Measurements from ENCODE around the gene CDH4.

Gene CDH4

DNA sequence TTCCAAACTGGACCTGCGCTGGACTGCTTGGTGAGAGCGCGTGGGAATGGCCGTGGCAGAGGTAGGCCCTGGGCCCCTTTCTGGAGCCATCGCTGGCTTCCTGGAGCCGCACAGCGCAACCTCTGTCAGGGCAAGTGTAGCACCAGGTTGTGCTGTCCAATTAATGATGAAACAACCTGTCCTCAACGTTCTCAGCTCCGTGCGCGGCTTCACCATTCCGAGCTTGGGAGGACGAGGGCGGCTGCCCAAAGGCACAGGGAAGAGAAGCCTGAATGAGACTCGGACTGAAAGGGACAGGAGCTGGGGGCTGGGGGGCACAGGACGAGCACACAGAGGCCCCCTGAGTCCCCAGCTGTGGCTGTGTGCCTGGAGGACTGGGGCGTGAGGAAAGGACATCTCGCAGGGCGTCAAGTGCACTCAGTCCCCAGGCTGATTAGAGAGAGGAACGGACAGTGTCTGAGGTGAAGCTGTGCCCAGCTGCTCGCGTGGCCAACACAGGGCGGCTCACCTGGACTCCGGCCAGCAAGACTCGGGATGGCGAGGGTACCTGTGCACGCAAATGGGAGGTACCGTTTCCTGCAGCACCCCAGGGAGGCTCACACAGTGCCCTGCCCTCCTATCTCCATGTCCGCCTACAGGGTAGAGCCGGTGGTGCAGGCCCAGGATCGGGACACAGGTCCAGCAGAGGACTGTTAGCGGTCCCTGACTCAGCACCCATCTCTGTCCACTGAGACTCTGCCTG, 410.3 kb downstream of the CDH4 start:
- Histone ChIP-seq H3K4me1 (ENCODE audit: control insufficient read depth in 5 of 5, insufficient read depth in 5 of 5, low read length in 5 of 5) (no peaks in the 10 kb centered on the region), H3K36me3 (ENCODE audit: control insufficient read depth in 5 of 5, insufficient read depth in 5 of 5, low read length in 5 of 5) (no peaks in the 10 kb centered on the region), H3K27ac (ENCODE audit: low read depth, low read length) (no peak overlapping the region), H3K9ac (ENCODE audit: low read length in 5 of 5) (no peak overlapping the region), H3K9me3 (ENCODE audit: control insufficient read depth in 5 of 5, low read length in 5 of 5) (no peaks in the 10 kb centered on the region), H3K27me3 (ENCODE audit: control insufficient read depth in 5 of 5, insufficient read depth in 4 of 5, low read length in 5 of 5) (peaks cover 0 to 35% (median 15%) of the 10 kb centered on the region in 5 donors), H3K4me3 (ENCODE audit: low read depth in 1 of 5, low read length in 5 of 5) (no peak overlapping the region)

- Histone ChIP-seq H3K9ac (ENCODE audit: low read length in 5 of 5) (no peak overlapping the region), H3K4me1 (ENCODE audit: control insufficient read depth in 5 of 5, insufficient read depth in 5 of 5, low read length in 5 of 5) (no peaks in the 10 kb centered on the region), H3K36me3 (ENCODE audit: control insufficient read depth in 5 of 5, insufficient read depth in 5 of 5, low read length in 5 of 5) (no peaks in the 10 kb centered on the region), H3K4me3 (ENCODE audit: low read depth in 1 of 5, low read length in 5 of 5) (no peak overlapping the region), H3K9me3 (ENCODE audit: control insufficient read depth in 5 of 5, low read length in 5 of 5) (no peaks in the 10 kb centered on the region), H3K27me3 (ENCODE audit: control insufficient read depth in 5 of 5, insufficient read depth in 4 of 5, low read length in 5 of 5) (peaks cover 0 to 37% (median 14%) of the 10 kb centered on the region in 5 donors), H3K27ac (ENCODE audit: low read depth, low read length) (no peak overlapping the region)
Observed at GRCh38 chr20:61662968-61663331, 410.9 kb downstream of the CDH4 start.

- peaks cover 0 to 37% (median 17%) of the 10 kb centered on the region in 5 donors for H3K27me3 ChIP-seq (ENCODE audit: control insufficient read depth in 5 of 5, insufficient read depth in 4 of 5, low read length in 5 of 5)
- no peak overlapping the region for H3K4me3 ChIP-seq (ENCODE audit: low read depth in 1 of 5, low read length in 5 of 5)
- no peak overlapping the region for H3K9ac ChIP-seq (ENCODE audit: low read length in 5 of 5)
- H3K4me1 ChIP-seq (ENCODE audit: control insufficient read depth in 5 of 5, insufficient read depth in 5 of 5, low read length in 5 of 5), result no peaks in the 10 kb centered on the region
- no peak overlapping the region for H3K27ac ChIP-seq (ENCODE audit: low read depth, low read length)
- H3K36me3 ChIP-seq (ENCODE audit: control insufficient read depth in 5 of 5, insufficient read depth in 5 of 5, low read length in 5 of 5), result no peaks in the 10 kb centered on the region
- no peaks in the 10 kb centered on the region for H3K9me3 ChIP-seq (ENCODE audit: control insufficient read depth in 5 of 5, low read length in 5 of 5)
Observed at GRCh38 chr20:61663521-61664425, 411.7 kb downstream of the CDH4 start.

DNA sequence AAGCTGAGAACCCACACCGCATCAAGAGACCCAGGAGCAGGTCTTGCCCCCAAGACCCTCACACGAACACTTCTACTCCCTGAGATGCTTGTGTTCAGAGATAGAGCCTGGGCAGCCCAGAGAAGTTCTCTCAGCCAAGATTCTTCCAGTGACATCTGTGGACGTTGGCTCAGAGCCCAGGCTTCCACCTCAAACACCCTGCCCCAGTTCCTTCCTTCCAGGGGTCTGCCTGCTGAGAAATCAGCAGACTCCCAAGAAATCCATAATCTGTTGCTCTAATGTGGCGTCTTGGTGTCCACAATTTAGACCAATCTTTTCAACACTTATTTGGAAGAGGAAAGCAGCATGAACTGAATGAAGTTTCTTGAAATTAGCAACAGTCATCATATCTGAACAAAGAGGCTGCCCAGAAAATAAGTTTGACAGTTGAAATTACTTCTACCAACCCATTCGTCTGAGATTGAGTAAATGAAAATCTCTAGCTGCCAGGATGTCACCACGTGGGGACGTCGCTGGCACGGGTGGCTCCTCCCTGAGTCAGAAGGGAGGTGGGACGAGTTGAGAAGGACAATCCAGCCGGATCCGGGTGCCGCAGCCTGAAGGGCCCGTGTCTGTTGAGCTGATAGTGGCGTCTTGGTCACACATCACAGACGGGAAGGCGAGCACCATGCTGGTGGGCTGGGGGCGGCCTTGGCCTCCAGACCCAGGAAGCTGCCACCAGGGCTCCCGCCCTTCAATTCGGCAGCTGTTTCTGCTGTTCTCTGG, 412.7 kb downstream of the CDH4 start:
- H3K9ac ChIP-seq (ENCODE audit: low read length in 5 of 5), result no peak overlapping the region
- peaks cover 0 to 37% (median 17%) of the 10 kb centered on the region in 5 donors for H3K27me3 ChIP-seq (ENCODE audit: control insufficient read depth in 5 of 5, insufficient read depth in 4 of 5, low read length in 5 of 5)
- H3K4me3 ChIP-seq (ENCODE audit: low read depth in 1 of 5, low read length in 5 of 5), result no peak overlapping the region
- no peak overlapping the region for H3K27ac ChIP-seq (ENCODE audit: low read depth, low read length)
- H3K9me3 ChIP-seq (ENCODE audit: control insufficient read depth in 5 of 5, low read length in 5 of 5), result no peaks in the 10 kb centered on the region
- H3K36me3 ChIP-seq (ENCODE audit: control insufficient read depth in 5 of 5, insufficient read depth in 5 of 5, low read length in 5 of 5), result no peaks in the 10 kb centered on the region
- H3K4me1 ChIP-seq (ENCODE audit: control insufficient read depth in 5 of 5, insufficient read depth in 5 of 5, low read length in 5 of 5), result no peaks in the 10 kb centered on the region

DNA sequence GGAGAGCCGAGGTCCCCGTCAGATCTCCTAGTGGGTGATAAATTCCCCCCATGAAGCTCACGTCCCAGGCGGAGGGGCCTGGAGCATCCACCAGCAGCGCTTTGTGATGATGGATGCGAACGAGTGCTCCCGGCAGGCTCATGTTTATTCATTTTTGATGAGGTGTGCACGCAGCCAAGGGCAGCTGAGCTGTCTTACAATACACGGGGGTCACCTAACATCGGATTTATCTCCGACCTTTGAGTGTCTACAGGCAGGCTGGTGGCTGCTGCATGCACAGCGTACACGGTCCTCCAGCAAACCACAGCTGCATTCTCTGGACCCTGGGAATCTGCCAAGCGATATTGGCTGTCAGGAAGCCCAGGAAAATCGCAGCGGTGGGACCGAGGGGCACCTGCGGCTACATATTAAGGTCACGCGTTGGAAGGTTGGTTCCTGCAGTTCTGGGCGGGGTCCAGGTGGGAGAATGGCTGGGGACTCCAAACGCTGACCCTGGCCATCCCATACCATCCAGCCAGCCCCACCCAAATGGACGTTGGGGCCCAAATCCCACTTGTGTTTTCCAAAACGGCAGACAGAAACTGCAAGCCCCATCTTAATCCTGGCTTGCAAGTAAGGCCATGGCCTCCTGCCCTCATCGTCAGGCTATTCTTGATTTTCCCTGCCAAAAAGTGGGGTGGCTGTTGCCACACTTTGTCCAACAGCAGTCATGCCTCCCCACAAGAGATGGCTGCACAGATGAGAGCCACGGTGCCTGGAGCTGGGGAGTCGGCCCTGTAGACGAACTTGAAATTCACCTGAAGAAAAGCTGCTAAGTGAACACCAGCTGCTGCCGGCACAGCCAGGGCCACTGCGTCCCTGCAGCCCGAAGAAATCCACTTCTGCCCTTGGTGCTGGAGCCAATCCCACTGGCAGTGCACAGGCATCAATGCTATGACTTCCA, 413.7 kb downstream of the CDH4 start:
- H3K9ac ChIP-seq (ENCODE audit: low read length in 5 of 5), result no peak overlapping the region
- H3K9me3 ChIP-seq (ENCODE audit: control insufficient read depth in 5 of 5, low read length in 5 of 5), result peaks cover 0 to 2% (median 0%) of the 10 kb centered on the region in 5 donors
- H3K4me1 ChIP-seq (ENCODE audit: control insufficient read depth in 5 of 5, insufficient read depth in 5 of 5, low read length in 5 of 5), result no peaks in the 10 kb centered on the region
- no peak overlapping the region for H3K27ac ChIP-seq (ENCODE audit: low read depth, low read length)
- H3K27me3 ChIP-seq (ENCODE audit: control insufficient read depth in 5 of 5, insufficient read depth in 4 of 5, low read length in 5 of 5), result peaks cover 0 to 40% (median 17%) of the 10 kb centered on the region in 5 donors
- no peak overlapping the region for H3K4me3 ChIP-seq (ENCODE audit: low read depth in 1 of 5, low read length in 5 of 5)
- H3K36me3 ChIP-seq (ENCODE audit: control insufficient read depth in 5 of 5, insufficient read depth in 5 of 5, low read length in 5 of 5), result no peaks in the 10 kb centered on the region

- Histone ChIP-seq H3K27me3 (ENCODE audit: control insufficient read depth in 5 of 5, insufficient read depth in 4 of 5, low read length in 5 of 5) (peaks cover 0 to 40% (median 15%) of the 10 kb centered on the region in 5 donors), H3K9ac (ENCODE audit: low read length in 5 of 5) (no peak overlapping the region), H3K4me3 (ENCODE audit: low read depth in 1 of 5, low read length in 5 of 5) (no peak overlapping the region), H3K4me1 (ENCODE audit: control insufficient read depth in 5 of 5, insufficient read depth in 5 of 5, low read length in 5 of 5) (no peaks in the 10 kb centered on the region), H3K9me3 (ENCODE audit: control insufficient read depth in 5 of 5, low read length in 5 of 5) (peaks cover 0 to 3% (median 0%) of the 10 kb centered on the region in 5 donors), H3K36me3 (ENCODE audit: control insufficient read depth in 5 of 5, insufficient read depth in 5 of 5, low read length in 5 of 5) (no peaks in the 10 kb centered on the region), H3K27ac (ENCODE audit: low read depth, low read length) (no peak overlapping the region)
Observed at GRCh38 chr20:61666471-61666832, 414.4 kb downstream of the CDH4 start.

DNA sequence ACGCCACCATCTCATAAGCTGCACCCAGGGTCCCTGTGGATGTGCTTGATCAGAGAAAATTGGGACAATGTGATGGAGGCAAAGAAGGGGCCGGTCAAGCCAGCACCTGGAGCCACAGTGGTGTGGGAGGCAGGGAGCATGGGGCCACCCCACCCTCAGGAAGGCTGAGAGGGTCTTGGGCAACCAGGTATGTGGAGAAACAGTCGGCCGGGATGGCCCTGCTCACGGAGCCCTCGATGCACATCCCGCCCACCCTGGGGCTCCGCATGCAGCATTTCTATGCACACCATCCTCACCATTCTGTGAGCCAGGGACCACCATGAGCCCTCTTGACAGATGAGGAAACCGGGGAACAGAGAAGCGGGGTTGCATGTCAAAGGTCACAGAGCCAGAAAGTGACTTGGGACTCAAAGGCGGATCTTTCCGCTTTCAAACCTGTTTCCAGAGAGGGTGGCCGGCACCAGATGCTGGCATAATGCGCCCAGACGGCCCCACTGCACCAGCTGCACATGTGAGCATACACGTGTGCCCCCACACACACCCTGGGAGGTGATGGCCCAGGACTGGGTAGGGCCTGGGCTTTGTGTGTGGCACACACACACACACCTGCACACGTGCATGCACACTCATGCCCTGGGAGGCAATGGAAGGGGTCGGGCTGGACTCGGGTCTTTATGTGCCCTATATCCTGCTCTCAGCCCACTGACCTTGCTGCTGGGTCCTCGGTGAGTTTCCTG, 415.2 kb downstream of the CDH4 start:
- Histone ChIP-seq H3K4me3 (ENCODE audit: low read depth in 1 of 5, low read length in 5 of 5) (no peak overlapping the region), H3K4me1 (ENCODE audit: control insufficient read depth in 5 of 5, insufficient read depth in 5 of 5, low read length in 5 of 5) (no peaks in the 10 kb centered on the region), H3K27ac (ENCODE audit: low read depth, low read length) (no peak overlapping the region), H3K9ac (ENCODE audit: low read length in 5 of 5) (no peak overlapping the region), H3K9me3 (ENCODE audit: control insufficient read depth in 5 of 5, low read length in 5 of 5) (peaks cover 0 to 6% (median 0%) of the 10 kb centered on the region in 5 donors), H3K36me3 (ENCODE audit: control insufficient read depth in 5 of 5, insufficient read depth in 5 of 5, low read length in 5 of 5) (no peaks in the 10 kb centered on the region), H3K27me3 (ENCODE audit: control insufficient read depth in 5 of 5, insufficient read depth in 4 of 5, low read length in 5 of 5) (peaks cover 2 to 40% (median 15%) of the 10 kb centered on the region in 5 donors)

- H3K27me3 ChIP-seq (ENCODE audit: control insufficient read depth in 5 of 5, insufficient read depth in 4 of 5, low read length in 5 of 5), result peaks cover 6 to 31% (median 19%) of the 10 kb centered on the region in 5 donors
- H3K27ac ChIP-seq (ENCODE audit: low read depth, low read length), result no peak overlapping the region
- H3K36me3 ChIP-seq (ENCODE audit: control insufficient read depth in 5 of 5, insufficient read depth in 5 of 5, low read length in 5 of 5), result no peaks in the 10 kb centered on the region
- no peak overlapping the region for H3K4me3 ChIP-seq (ENCODE audit: low read depth in 1 of 5, low read length in 5 of 5)
- H3K4me1 ChIP-seq (ENCODE audit: control insufficient read depth in 5 of 5, insufficient read depth in 5 of 5, low read length in 5 of 5), result no peaks in the 10 kb centered on the region
- H3K9me3 ChIP-seq (ENCODE audit: control insufficient read depth in 5 of 5, low read length in 5 of 5), result peaks cover 0 to 6% (median 0%) of the 10 kb centered on the region in 5 donors
- H3K9ac ChIP-seq (ENCODE audit: low read length in 5 of 5), result no peak overlapping the region
Observed at GRCh38 chr20:61668065-61668650, 416.1 kb downstream of the CDH4 start.

All from subcutaneous abdominal adipose tissue (tissue), 5 donors.